HFF-Myc (cell line): Measurements from ENCODE around the gene OPRD1.
A peak's percentile ranks its signal among the peaks of the same experiment; 100 is the strongest.

Experiments
- DNase-seq: peaks from one replicate; pipeline ENCODE4 v3.0.0-alpha.2; 2011; ENCODE audit warnings: low read depth; ENCODE audit errors: extremely low read depth
- H3K4me3 ChIP-seq: replicated peaks from 2 replicates; pipeline ENCODE4 v1.5.1; 2011; ENCODE audit warnings: low read depth, mild to moderate bottlenecking, control low read depth, low read length
- CTCF ChIP-seq: IDR thresholded peaks from 2 replicates; pipeline ENCODE4 v1.5.1; 2012; ENCODE audit warnings: mild to moderate bottlenecking, low read depth, low read length, control low read depth; ENCODE audit errors: missing control alignments

OPRD1 gene

GRCh38 chr1:28891256-28891655, 79.3 kb downstream of the OPRD1 start:
- no peak overlapping the region for H3K4me3 ChIP-seq
- TF ChIP-seq CTCF: no peak
- DNase-seq: no peak

- peak; percentile 58 for DNase-seq
- no peak overlapping the region for H3K4me3 ChIP-seq
- peak; percentile 70 for TF ChIP-seq CTCF
Measured at GRCh38 chr1:28893403-28894102, 81.6 kb downstream of the OPRD1 start.

GRCh38 chr1:28894785-28895184, 82.8 kb downstream of the OPRD1 start:
- no peak overlapping the region for H3K4me3 ChIP-seq
- TF ChIP-seq CTCF: no peak
- no peak for DNase-seq

GRCh38 chr1:28895896-28896608, 84.1 kb downstream of the OPRD1 start:
- H3K4me3 ChIP-seq: no peak overlapping the region
- DNase-seq: no peak
- no peak for TF ChIP-seq CTCF

- no peak for TF ChIP-seq CTCF
- H3K4me3 ChIP-seq: no peak overlapping the region
- DNase-seq: no peak
Measured at GRCh38 chr1:28896609-28896986, 84.6 kb downstream of the OPRD1 start.

- TF ChIP-seq CTCF: no peak
- no peak overlapping the region for H3K4me3 ChIP-seq
- DNase-seq: no peak
Measured at GRCh38 chr1:28897789-28898188, 85.8 kb downstream of the OPRD1 start.
